Activated naive CD4-positive, alpha-beta T cell treated with anti-CD3 and anti-CD28 coated beads, Interleukin-2, amount 50 U/mL, for 72 hours (primary cell): ENCODE measurements around the gene ZCWPW1. TPM values are rescaled to one million over a fixed set of nuclear protein-coding genes. Genes with fewer than 3 reads are reported as not detected.
A peak's percentile ranks its signal among the peaks of the same experiment; 100 is the strongest.

Experiments used
- ATAC-seq, 2 donors: fragments of 150-1000 bp; cut with Tn5 transposase; 2 replicates each; pipeline ENCODE4 v1.10.0; 2021; ENCODE audit warnings: mild to moderate bottlenecking in 2 of 2, moderate library complexity in 2 of 2
- DNase-seq, 2 donors: peaks; one replicate each; pipeline ENCODE4 v3.0.0; 2021 to 2022; ENCODE audit warnings: low spot score in 2 of 2
- H3K27ac Mint-ChIP-seq, 2 donors: one replicate each; pipeline ENCODE4 v1.8.0; 2022; ENCODE audit warnings: mild to moderate bottlenecking in 2 of 2, mixed read lengths in 2 of 2
- H3K36me3 Mint-ChIP-seq, 2 donors: one replicate each; pipeline ENCODE4 v1.8.0; 2022; ENCODE audit warnings: mixed read lengths in 2 of 2
- H3K9me3 Mint-ChIP-seq, 2 donors: one replicate each; pipeline ENCODE4 v1.8.0; 2022; ENCODE audit warnings: mixed read lengths in 2 of 2
- total RNA-seq, 2 donors: library from RNA; stranded (reverse); gene quantifications; one replicate each; pipeline ENCODE4 v1.2.3, GENCODE V29; 2022

Gene ZCWPW1
- total RNA-seq, 2 donors from 2014 or later, result 3.4 to 5.6 TPM

- H3K36me3 Mint-ChIP-seq, result peaks cover 26 to 31% of the 10 kb centered on the region in 2 donors
- peak overlapping the region in 1 of 2 donors; percentile 94 for H3K27ac Mint-ChIP-seq
- peak in 1 of 2 donors; percentile 56 for DNase-seq
- H3K9me3 Mint-ChIP-seq, result no peaks in the 10 kb centered on the region
- no peak for ATAC-seq
Measured at GRCh38 chr7:100437150-100438100, 8.9 kb upstream of the ZCWPW1 start.

GRCh38 chr7:100435401-100436304 lies 7.2 kb upstream of the ZCWPW1 start:
- DNase-seq (peak; percentile 42 to 58), ATAC-seq (peak; percentile 24 to 41)
- peaks cover 31 to 35% of the 10 kb centered on the region in 2 donors for H3K36me3 Mint-ChIP-seq

GRCh38 chr7:100434297-100435144 lies 6.0 kb upstream of the ZCWPW1 start:
- Mint-ChIP-seq H3K27ac (peak overlapping the region; percentile 94 to 95), H3K36me3 (peaks cover 36 to 38% of the 10 kb centered on the region in 2 donors), H3K9me3 (no peaks in the 10 kb centered on the region)
- ATAC-seq (no peak), DNase-seq (peak in 1 of 2 donors; percentile 55)

More at GRCh38 chr7:100435401-100436304, 7.2 kb upstream of the ZCWPW1 start:
- no peaks in the 10 kb centered on the region for H3K9me3 Mint-ChIP-seq
- H3K27ac Mint-ChIP-seq, result peak overlapping the region; percentile 94 to 95

- Mint-ChIP-seq H3K36me3 (peaks cover 40 to 43% of the 10 kb centered on the region in 2 donors), H3K9me3 (no peaks in the 10 kb centered on the region), H3K27ac (peak overlapping the region; percentile 90 to 94)
- DNase-seq, result peak in 1 of 2 donors; percentile 40
- no peak for ATAC-seq
Measured at GRCh38 chr7:100433592-100434296, 5.2 kb upstream of the ZCWPW1 start.

GRCh38 chr7:100433276-100433591 lies 4.7 kb upstream of the ZCWPW1 start:
- DNase-seq (no peak), ATAC-seq (no peak)
- no peaks in the 10 kb centered on the region for H3K9me3 Mint-ChIP-seq
- H3K36me3 Mint-ChIP-seq, result peaks cover 40 to 46% of the 10 kb centered on the region in 2 donors
- H3K27ac Mint-ChIP-seq, result peak overlapping the region; percentile 44 to 94

- peaks cover 45 to 51% of the 10 kb centered on the region in 2 donors for H3K36me3 Mint-ChIP-seq
- peaks cover 0 to 4% of the 10 kb centered on the region in 2 donors for H3K9me3 Mint-ChIP-seq
- ATAC-seq (no peak), DNase-seq (no peak)
- H3K27ac Mint-ChIP-seq, result peak overlapping the region; percentile 44 to 100
Measured at GRCh38 chr7:100432621-100433275, 4.2 kb upstream of the ZCWPW1 start.

- H3K9me3 Mint-ChIP-seq, result peaks cover 0 to 4% of the 10 kb centered on the region in 2 donors
- H3K27ac Mint-ChIP-seq, result peak overlapping the region; percentile 89 to 100
- peak in 1 of 2 donors; percentile 42 for DNase-seq
- H3K36me3 Mint-ChIP-seq, result peaks cover 46 to 51% of the 10 kb centered on the region in 2 donors
- no peak for ATAC-seq
Measured at GRCh38 chr7:100432053-100432452, 3.5 kb upstream of the ZCWPW1 start.

- H3K27ac Mint-ChIP-seq, result peak overlapping the region; percentile 89 to 100
- DNase-seq (no peak), ATAC-seq (no peak)
- H3K36me3 Mint-ChIP-seq, result peaks cover 43 to 47% of the 10 kb centered on the region in 2 donors
- H3K9me3 Mint-ChIP-seq, result peaks cover 0 to 4% of the 10 kb centered on the region in 2 donors
Measured at GRCh38 chr7:100431286-100431735, 2.8 kb upstream of the ZCWPW1 start.

- peak in 1 of 2 donors; percentile 32 for DNase-seq
- Mint-ChIP-seq H3K27ac (peak overlapping the region; percentile 95 to 100), H3K36me3 (peaks cover 39 to 44% of the 10 kb centered on the region in 2 donors), H3K9me3 (peaks cover 0 to 4% of the 10 kb centered on the region in 2 donors)
- ATAC-seq, result peak in 1 of 2 donors; percentile 7
Measured at GRCh38 chr7:100430493-100431285, 2.2 kb upstream of the ZCWPW1 start.

- ATAC-seq (peak; percentile 40 to 44), DNase-seq (peak; percentile 94 to 96)
- Mint-ChIP-seq H3K27ac (peak within 1 kb of the TSS; percentile 100), H3K36me3 (peaks cover 33 to 37% of the 10 kb centered on the region in 2 donors), H3K9me3 (peaks cover 0 to 4% of the 10 kb centered on the region in 2 donors)
Measured at GRCh38 chr7:100429637-100430492, 1.4 kb upstream of the ZCWPW1 start, which contains the start of gene MEPCE. Gene MEPCE, plus strand, starts transcription at chr7:100429831. Its CDS starts 188 bp downstream, at chr7:100430019.

- peaks cover 25 to 30% of the 10 kb centered on the region in 2 donors for H3K36me3 Mint-ChIP-seq
- peak; percentile 100 for DNase-seq
- ATAC-seq, result peak; percentile 72 to 74
- peak overlapping the region; percentile 100 for H3K27ac Mint-ChIP-seq
- H3K9me3 Mint-ChIP-seq, result peaks cover 0 to 4% of the 10 kb centered on the region in 2 donors
Measured at GRCh38 chr7:100428967-100429636, 599 bp upstream of the ZCWPW1 start.

GRCh38 chr7:100427762-100428198 lies 723 bp downstream of the ZCWPW1 start:
- ATAC-seq (no peak), DNase-seq (no peak)
- H3K9me3 Mint-ChIP-seq, result peaks cover 0 to 4% of the 10 kb centered on the region in 2 donors
- peak overlapping the region; percentile 100 for H3K27ac Mint-ChIP-seq
- peaks cover 15 to 25% of the 10 kb centered on the region in 2 donors for H3K36me3 Mint-ChIP-seq

- Mint-ChIP-seq H3K36me3 (peaks cover 15 to 20% of the 10 kb centered on the region in 2 donors), H3K9me3 (peaks cover 0 to 4% of the 10 kb centered on the region in 2 donors), H3K27ac (no peak overlapping the region)
- ATAC-seq (no peak), DNase-seq (no peak)
Measured at GRCh38 chr7:100426516-100426915, 2.0 kb downstream of the ZCWPW1 start.
